A673 (cell line): ENCODE data around the gene RSRC1.

Experiments used
- CTCF ChIP-seq: fragments of 300-800, 200-600 bp; sonication (generic); conservative IDR thresholded peaks from 2 replicates; pipeline ENCODE4 v1.5.1; 2017; ENCODE audit warnings: low read depth, mild to moderate bottlenecking, antibody characterized with exemption, low read length, moderate library complexity, mixed read lengths
- EZH2 ChIP-seq: fragments of 200-600 bp; sonication (generic); IDR thresholded peaks from 2 replicates; pipeline ENCODE4 v1.6.1; 2017; ENCODE audit warnings: borderline replicate concordance, low read depth, mild to moderate bottlenecking, mixed read lengths, antibody characterized with exemption, low read length; ENCODE audit not compliant: poor library complexity, severe bottlenecking

DNA sequence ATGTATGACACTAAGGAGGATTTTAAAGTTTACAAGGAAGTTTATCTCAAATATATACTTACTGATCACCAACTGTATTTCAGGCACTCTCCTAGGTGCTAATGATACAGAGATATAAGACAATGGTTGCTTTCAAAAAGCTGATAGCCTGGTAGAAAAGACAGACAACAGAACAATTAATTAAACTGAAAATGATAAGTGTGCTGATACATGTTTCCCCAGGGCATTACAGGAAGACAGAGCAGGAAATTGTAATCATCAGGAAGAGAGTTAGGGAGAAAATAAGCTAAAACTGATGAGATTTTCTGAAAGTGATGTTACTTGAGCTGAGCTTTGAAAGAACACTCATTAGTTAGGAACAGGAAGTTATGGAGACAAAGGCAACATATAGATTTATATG lies 229.7 kb downstream of the RSRC1 start:
- TF ChIP-seq CTCF (no peak), EZH2 (no peak)
